Left renal pelvis (tissue), 4 donors: ENCODE results near the gene LARGE2. TPM values are rescaled to one million over a fixed set of nuclear protein-coding genes. Genes with fewer than 3 reads are reported as not detected.

Experiments
- DNase-seq, 4 donors: peaks; one replicate each; pipeline ENCODE4 v3.0.0-alpha.2; 2013; ENCODE audit warnings: low read depth in 4 of 4, low spot score in 3 of 4
- polyA plus RNA-seq, 4 donors: library from polyadenylated mRNA; unstranded; fragments of 120-200 nt; gene quantifications; one replicate each; pipeline ENCODE4 v1.2.1, GENCODE V29; 2013; ENCODE audit not compliant: insufficient read length in 4 of 4

LARGE2 gene
- polyA plus RNA-seq, 4 donors = 0.96 to 26.0 (median 19.1) TPM

- DNase-seq = no peak
Observed at GRCh38 chr11:45927684-45928413, 5.4 kb downstream of the LARGE2 start.

- DNase-seq = no peak
Observed at GRCh38 chr11:45928535-45929215, 6.2 kb downstream of the LARGE2 start.

- DNase-seq = no peak
Observed at GRCh38 chr11:45929486-45930030, 7.1 kb downstream of the LARGE2 start.

- no peak for DNase-seq
Observed at GRCh38 chr11:45930031-45930794, 7.8 kb downstream of the LARGE2 start.

GRCh38 chr11:45930951-45931570 lies 8.6 kb downstream of the LARGE2 start:
- no peak for DNase-seq

GRCh38 chr11:45931739-45932138 lies 9.3 kb downstream of the LARGE2 start:
- no peak for DNase-seq

GRCh38 chr11:45932217-45932616 lies 9.8 kb downstream of the LARGE2 start:
- no peak for DNase-seq

GRCh38 chr11:45933131-45933831 lies 10.8 kb downstream of the LARGE2 start:
- no peak for DNase-seq

GRCh38 chr11:45933846-45934579 lies 11.6 kb downstream of the LARGE2 start:
- no peak for DNase-seq

- no peak for DNase-seq
Observed at GRCh38 chr11:45934580-45935318, 12.3 kb downstream of the LARGE2 start.

GRCh38 chr11:45935349-45936064 lies 13.1 kb downstream of the LARGE2 start:
- no peak for DNase-seq

- no peak for DNase-seq
Observed at GRCh38 chr11:45936511-45937054, 14.1 kb downstream of the LARGE2 start.

GRCh38 chr11:45937916-45938315 lies 15.5 kb downstream of the LARGE2 start:
- DNase-seq = no peak

GRCh38 chr11:45939836-45940235 lies 17.4 kb downstream of the LARGE2 start:
- DNase-seq = no peak

- DNase-seq = no peak
Observed at GRCh38 chr11:45941285-45941684, 18.8 kb downstream of the LARGE2 start.

GRCh38 chr11:45942381-45942780 lies 19.9 kb downstream of the LARGE2 start:
- no peak for DNase-seq

- DNase-seq = no peak
Observed at GRCh38 chr11:45945397-45945999, 23.0 kb downstream of the LARGE2 start.
